ENCODE measurements around the gene DDRGK1. TPM values are rescaled to one million over a fixed set of nuclear protein-coding genes. Genes with fewer than 3 reads are reported as not detected.

The DDRGK1 gene
- total RNA-seq, 2 donors from 2014 or later: 83.6 to 89.3 TPM

DNA sequence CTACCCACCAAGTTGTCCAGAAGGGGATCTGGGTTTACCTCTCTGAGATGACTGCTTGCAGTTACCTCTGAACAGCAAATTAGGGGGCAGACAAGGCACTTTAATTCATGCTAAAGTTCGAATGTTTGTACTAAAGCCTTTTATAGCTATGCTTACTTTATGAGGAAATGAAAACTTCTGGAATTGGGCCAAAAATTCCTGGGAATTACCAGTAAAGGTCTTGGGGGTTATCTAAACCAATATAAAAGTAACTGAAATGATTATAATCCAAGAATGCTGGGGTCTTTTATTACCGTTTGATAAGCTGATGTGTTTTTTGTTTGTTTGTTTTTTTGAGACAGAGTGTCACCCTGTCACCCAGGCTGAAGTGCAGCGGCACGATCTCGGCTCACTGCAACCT is 23.2 kb downstream of the DDRGK1 start:
- Mint-ChIP-seq H3K36me3 (ENCODE audit: insufficient read depth in 2 of 2) (no peaks in the 10 kb centered on the region), H3K4me1 (ENCODE audit: low read depth) (no peaks in the 10 kb centered on the region), H3K4me3 (no peak overlapping the region), H3K27ac (no peak overlapping the region), H3K27me3 (ENCODE audit: low read depth) (no peaks in the 10 kb centered on the region), H3K9me3 (no peaks in the 10 kb centered on the region)
- DNase-seq (no peak), ATAC-seq (replicated peaks in 1 of 2) (no peak)

DNA sequence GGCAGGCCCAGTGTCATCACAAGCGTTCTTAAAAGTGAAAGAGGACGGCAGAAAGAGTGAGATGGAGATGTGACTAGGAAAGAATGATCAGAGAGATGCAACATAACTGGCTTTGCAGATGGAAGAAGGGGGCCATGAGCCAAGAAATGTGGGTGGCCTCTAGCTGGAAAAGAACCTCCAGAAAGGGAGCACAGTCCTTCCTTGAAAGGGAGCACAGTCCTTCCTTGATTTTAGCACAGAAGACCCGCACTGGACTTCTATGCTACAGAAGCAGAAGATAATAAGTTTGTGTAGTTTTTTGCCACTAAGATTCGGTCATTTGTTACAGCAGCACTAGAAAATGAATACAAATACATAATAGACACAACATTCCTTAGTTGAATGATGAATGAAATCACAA is 24.2 kb downstream of the DDRGK1 start:
- ATAC-seq (replicated peaks in 1 of 2): no peak
- H3K27me3 Mint-ChIP-seq (ENCODE audit: low read depth): peaks cover 4% of the 10 kb centered on the region
- no peaks in the 10 kb centered on the region for H3K9me3 Mint-ChIP-seq
- no peak for DNase-seq
- no peaks in the 10 kb centered on the region for H3K4me1 Mint-ChIP-seq (ENCODE audit: low read depth)
- no peak overlapping the region for H3K27ac Mint-ChIP-seq
- no peaks in the 10 kb centered on the region for H3K36me3 Mint-ChIP-seq (ENCODE audit: insufficient read depth in 2 of 2)
- no peak overlapping the region for H3K4me3 Mint-ChIP-seq

DNA sequence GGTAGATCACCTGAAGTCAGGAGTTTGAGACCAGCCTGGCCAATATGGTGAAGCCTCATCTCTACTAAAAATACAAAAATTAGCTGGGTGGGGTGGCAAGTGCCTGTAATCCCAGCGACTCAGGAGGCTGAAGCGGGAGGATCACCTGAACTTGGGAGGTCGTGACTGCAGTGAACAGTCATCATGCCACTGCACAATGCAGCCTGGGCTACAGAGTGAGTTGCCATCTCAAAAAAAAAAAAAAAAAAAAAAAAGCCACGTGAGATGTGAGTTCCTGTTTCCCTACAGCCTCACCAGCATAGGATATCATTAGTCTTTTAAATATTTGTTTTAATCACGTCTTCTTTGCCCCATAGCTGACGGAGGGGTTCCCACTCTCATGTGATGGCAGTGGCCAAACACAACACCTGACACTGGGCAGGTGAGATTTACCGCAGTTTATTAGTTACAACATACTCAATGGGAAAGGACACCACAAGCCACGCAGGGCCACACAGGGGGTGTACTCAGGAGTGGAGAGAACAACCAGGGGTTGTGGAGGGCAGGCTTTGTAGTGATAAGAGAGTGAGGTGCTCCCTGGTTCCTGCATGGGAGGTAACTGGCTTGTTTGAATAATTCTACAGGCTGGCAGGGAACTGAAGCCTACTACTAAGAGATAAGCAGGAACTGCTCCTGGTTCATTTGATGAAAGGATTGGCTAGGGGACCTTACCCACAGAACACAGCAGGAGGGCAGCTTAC is 26.6 kb downstream of the DDRGK1 start:
- H3K36me3 Mint-ChIP-seq (ENCODE audit: insufficient read depth in 2 of 2): no peaks in the 10 kb centered on the region

DNA sequence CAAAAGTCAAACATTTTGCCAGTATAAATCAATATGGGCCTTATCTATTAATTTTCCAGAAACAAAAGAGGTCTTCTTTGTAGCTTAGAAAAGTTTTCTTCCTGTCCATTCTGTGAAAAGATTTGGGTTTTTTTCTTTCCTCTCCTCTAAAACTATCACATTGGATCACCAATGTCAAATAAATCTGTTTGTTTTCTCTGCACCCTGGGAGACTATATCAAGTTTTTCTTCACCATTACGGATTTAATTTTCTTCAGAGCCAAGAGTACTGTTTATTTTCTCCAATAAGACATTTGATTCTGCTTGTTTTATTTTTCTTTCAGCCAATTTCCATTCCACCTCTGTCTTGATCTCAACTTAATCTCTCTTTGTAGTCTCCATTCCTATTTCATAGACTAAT is 29.2 kb downstream of the DDRGK1 start:
- Mint-ChIP-seq H3K27me3 (ENCODE audit: low read depth) (peaks cover 24% of the 10 kb centered on the region), H3K4me1 (ENCODE audit: low read depth) (peaks cover 5% of the 10 kb centered on the region), H3K27ac (no peak overlapping the region), H3K9me3 (no peaks in the 10 kb centered on the region), H3K36me3 (ENCODE audit: insufficient read depth in 2 of 2) (no peaks in the 10 kb centered on the region), H3K4me3 (peak overlapping the region in 1 of 2 donors; percentile 91)
- DNase-seq: no peak
- no peak for ATAC-seq (replicated peaks in 1 of 2)

More for the DNA sequence above, 26.6 kb downstream of the DDRGK1 start:
- Mint-ChIP-seq H3K4me3 (no peak overlapping the region), H3K9me3 (no peaks in the 10 kb centered on the region), H3K4me1 (ENCODE audit: low read depth) (no peaks in the 10 kb centered on the region), H3K27me3 (ENCODE audit: low read depth) (peaks cover 14% of the 10 kb centered on the region), H3K27ac (no peak overlapping the region)
- DNase-seq (no peak), ATAC-seq (replicated peaks in 1 of 2) (no peak)

DNA sequence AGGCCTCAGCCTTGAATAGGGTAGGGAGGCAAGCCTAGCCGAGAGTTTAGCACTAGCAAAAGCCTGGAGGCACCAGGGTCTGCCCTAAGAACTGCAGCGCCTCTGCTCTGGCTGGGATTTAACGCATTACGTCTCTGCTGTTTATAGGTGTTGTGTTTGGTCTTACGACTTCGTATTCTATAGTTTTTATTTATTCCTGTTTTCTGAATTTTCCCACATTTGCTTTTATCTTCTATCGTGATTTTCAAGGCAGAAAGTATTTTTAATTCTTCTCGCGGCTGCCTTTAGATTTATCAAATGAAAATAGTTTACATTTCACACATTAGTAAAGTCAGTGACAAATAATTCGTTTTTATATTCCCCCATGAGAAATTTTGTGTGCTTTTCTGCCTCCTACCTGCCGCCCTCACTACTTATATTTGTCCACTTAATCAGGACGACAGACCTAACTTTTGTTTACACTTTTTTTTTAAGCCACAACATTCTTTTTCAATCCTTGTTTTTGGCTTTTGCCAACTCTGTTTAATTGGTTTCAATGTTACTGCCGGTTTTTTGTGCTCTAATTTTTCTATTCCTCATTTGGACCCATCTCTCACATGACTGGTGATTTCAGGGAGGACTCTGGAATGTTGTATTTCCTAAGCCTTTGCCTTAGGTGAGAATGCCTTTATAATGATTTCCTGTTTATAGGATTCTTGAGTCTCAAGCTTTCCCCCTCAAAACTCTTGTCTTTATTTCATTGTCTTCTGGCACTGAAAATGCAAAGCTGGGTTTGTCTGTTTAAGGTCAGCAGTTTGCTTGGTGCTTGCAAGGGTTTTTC is 29.8 kb downstream of the DDRGK1 start:
- Mint-ChIP-seq H3K27ac (no peak overlapping the region), H3K36me3 (ENCODE audit: insufficient read depth in 2 of 2) (no peaks in the 10 kb centered on the region), H3K27me3 (ENCODE audit: low read depth) (peaks cover 25% of the 10 kb centered on the region), H3K4me1 (ENCODE audit: low read depth) (peaks cover 5% of the 10 kb centered on the region), H3K9me3 (no peaks in the 10 kb centered on the region), H3K4me3 (peak overlapping the region; percentile 91 to 92)
- DNase-seq (no peak), ATAC-seq (replicated peaks in 1 of 2) (no peak)

DNA sequence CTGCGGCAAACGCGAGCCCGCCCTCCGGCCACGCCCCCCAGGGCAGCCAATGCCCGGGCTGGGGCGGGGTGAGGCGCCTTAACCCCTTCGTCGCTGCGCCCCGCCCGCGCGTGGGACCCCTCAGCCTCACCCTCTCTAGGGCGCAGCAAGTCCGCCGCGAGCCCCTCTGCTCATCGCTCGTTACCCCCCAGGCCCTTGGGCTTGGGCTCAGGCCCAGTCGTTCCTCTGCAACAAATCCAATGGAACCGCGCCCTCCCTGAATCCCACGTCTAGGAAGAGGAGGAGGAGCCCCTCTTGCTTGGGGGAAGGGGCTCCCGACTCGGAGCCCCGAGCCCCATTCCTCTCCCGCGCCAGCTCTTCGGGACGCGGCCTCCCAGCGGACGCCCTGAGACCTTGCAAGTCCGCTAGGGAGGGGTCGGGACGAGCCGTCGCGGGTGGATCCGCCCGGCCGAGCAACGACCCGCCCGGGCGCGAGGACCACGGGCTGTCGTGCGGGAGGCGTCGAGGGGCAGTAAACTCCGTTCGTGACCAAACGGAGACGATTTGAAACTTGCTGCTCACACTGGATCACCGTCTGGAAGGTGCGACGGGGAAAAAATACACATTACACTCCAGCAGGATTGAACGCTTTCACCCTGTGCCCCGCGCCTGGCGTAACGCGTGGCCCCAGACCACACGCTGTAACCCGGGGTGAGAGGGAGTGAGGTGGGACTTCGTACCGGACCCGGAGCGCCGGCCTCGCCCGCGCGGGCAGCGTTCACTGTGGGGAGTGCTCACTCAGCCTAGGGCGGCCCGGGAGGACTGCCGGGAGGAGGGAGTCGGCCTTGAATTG is 30.7 kb downstream of the DDRGK1 start:
- ATAC-seq (replicated peaks in 1 of 2) (peak; percentile 93), DNase-seq (peak; percentile 93 to 95)
- Mint-ChIP-seq H3K4me3 (peak overlapping the region; percentile 91 to 92), H3K4me1 (ENCODE audit: low read depth) (peaks cover 5% of the 10 kb centered on the region), H3K36me3 (ENCODE audit: insufficient read depth in 2 of 2) (no peaks in the 10 kb centered on the region), H3K9me3 (no peaks in the 10 kb centered on the region), H3K27ac (no peak overlapping the region), H3K27me3 (ENCODE audit: low read depth) (peaks cover 33% of the 10 kb centered on the region)

DNA sequence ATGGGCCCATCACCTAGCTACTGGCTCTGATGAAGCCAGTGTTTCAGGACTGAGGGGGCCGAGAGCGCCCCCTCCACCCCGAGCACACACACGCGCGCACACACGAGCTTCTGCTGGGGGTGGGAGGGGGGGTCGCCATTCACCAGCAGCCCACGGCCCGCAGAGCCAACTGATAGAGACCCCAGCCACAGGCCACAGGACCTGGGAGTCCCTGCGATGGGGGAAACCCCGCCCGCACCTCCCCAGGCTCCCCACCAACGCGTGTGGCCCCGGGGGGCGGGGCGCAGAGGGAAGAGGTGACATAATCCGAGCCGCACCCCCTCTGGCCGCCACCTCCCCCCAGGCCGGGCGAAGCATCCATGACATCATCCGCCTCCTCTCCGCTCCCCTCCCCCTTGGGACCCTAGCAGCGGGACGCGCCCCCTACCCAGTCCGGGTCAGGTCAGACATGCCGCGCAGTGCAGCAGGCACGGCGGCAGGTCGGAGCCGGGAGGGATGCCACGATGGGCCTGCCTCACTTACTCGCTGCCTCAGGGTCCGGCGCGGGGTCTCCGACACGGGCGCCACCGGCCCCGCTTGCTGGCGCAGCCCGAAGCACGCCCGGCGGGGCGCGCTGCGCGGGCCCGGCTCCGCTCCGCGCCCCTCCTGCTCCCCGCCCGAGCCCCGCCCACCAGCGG is 31.4 kb downstream of the DDRGK1 start, which contains the start of gene LZTS3:
TSS of gene LZTS3 (minus strand) at position 617 of the 677 bp plus-strand sequence. CDS start 6,386 bp downstream, outside the sequence.
- DNase-seq (peak; percentile 81 to 88), ATAC-seq (replicated peaks in 1 of 2) (peak; percentile 77 to 78)
- H3K9me3 Mint-ChIP-seq: no peaks in the 10 kb centered on the region
- H3K4me1 Mint-ChIP-seq (ENCODE audit: low read depth): peaks cover 5% of the 10 kb centered on the region
- H3K27ac Mint-ChIP-seq: no peak within 1 kb of the TSS
- H3K27me3 Mint-ChIP-seq (ENCODE audit: low read depth): peaks cover 39% of the 10 kb centered on the region
- H3K4me3 Mint-ChIP-seq: peak within 1 kb of the TSS; percentile 91 to 92
- H3K36me3 Mint-ChIP-seq (ENCODE audit: insufficient read depth in 2 of 2): no peaks in the 10 kb centered on the region

DNA sequence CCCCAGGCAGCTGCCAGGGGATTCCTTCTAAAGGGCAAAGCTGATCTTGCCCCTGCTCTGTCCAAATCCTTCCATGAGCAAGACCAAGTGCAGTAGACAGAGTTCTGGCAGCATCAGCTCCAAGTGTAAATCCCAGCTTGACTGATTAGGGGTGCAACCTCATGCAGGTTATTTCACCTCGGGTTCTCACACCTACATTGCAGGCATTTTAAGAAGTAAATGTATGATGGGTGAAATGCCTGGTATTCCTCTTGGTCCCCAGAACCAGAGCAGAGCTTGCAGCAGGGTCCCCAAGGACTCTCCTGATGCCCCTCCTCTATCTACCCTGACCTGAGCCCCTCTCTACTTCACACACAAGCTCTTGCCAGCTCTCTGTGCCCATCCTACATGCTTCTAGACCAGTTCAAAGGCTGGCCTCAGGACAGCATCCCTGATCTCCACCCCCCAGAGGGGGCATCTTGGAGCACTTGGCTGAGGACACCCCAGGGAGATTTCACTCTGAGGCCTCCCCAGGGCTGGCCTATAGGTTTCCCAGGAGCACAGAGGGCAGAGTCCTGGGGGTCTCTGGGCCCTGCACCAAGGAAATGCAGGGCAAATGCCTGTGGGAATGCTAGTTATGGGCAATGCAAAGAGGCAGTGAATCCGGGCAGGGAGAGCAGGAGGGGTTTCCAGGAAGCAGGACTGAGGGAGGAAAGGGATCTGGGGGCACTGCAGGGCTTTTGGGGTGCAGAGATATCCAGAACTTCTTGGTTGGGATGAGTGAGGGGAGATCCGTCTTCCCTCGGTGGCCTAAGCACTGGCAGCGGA is 32.2 kb downstream of the DDRGK1 start:
- peaks cover 5% of the 10 kb centered on the region for H3K4me1 Mint-ChIP-seq (ENCODE audit: low read depth)
- H3K27ac Mint-ChIP-seq: no peak overlapping the region
- H3K27me3 Mint-ChIP-seq (ENCODE audit: low read depth): peaks cover 39% of the 10 kb centered on the region
- peak overlapping the region; percentile 78 to 88 for H3K4me3 Mint-ChIP-seq
- ATAC-seq (replicated peaks in 1 of 2) (no peak), DNase-seq (no peak)
- H3K36me3 Mint-ChIP-seq (ENCODE audit: insufficient read depth in 2 of 2): no peaks in the 10 kb centered on the region
- no peaks in the 10 kb centered on the region for H3K9me3 Mint-ChIP-seq

DNA sequence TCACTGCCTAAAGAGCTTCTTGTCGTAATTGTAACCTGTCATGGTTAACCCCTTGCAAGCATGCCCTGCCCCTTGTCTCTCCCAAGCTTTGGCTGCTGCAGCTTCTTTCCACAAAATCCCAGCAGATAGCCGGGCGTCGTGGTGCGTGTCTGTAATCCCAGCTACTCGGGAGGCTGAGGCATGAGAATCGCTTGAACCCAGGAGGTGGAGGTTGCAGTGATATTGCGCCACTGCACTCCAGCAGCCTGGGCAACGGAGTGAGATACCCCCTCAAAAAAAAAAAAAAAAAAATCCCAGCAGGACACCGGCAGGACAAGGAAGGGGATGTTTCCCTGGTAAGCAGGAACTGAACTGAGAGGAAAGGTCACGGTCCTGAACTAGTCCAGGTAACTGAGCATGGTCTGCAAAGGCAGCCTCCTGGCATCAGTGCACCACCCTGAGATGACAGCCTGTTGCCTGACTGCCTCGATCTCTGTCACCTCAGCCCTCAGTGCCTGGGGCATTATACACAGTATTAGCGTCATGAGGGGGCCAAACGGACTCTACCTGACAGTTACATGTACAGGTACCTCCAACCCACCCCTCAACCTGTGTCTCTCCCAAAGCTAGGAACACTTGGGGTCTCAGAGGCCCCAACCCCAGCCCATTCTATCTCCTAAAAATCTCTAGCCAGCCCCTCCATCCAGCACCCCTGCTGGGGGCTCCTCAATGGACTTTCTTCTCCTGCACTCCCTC is 32.9 kb downstream of the DDRGK1 start:
- Mint-ChIP-seq H3K36me3 (ENCODE audit: insufficient read depth in 2 of 2) (no peaks in the 10 kb centered on the region), H3K4me3 (peak overlapping the region in 1 of 2 donors; percentile 23), H3K27me3 (ENCODE audit: low read depth) (peaks cover 39% of the 10 kb centered on the region), H3K27ac (no peak overlapping the region), H3K9me3 (no peaks in the 10 kb centered on the region), H3K4me1 (ENCODE audit: low read depth) (peaks cover 5% of the 10 kb centered on the region)
- DNase-seq (no peak), ATAC-seq (replicated peaks in 1 of 2) (no peak)

DNA sequence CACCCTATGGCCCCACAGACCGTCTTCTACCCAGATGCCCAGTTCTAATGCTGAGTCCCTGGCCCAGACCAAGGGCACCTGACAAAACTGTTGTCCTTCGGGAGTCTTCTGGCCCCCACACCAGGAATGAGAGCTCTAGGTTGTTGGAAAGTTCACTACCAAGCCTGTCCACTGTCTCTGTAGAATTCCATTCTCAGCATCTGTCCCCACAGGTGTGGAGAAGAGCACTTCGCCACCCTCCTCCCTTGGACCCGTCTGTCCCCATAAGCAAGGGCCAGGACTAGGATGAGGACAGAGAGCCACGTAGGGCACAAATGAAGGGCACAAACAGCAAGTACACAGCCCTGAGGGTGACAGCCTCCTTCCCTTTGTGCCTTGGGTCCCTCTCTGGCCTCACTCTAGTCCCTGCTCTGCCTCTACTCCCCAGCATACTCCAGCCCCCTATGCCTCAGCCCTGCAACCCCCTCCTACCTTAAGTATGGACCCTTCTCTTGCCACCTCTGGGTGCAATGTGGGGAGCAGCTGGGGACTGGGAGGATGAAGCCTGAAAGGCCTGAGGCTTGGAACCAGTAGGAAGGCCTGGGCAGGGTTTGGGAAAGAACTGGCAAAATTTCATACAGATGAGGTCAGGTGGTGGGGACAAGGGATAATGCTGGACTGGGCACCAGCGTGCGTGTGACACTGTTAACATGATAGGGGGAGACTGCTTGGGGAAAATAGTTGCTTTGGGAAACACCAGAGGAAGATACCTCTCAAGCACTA is 35.5 kb downstream of the DDRGK1 start:
- Mint-ChIP-seq H3K4me1 (ENCODE audit: low read depth) (peaks cover 5% of the 10 kb centered on the region), H3K4me3 (peak overlapping the region; percentile 10 to 43), H3K9me3 (no peaks in the 10 kb centered on the region), H3K27ac (no peak overlapping the region), H3K36me3 (ENCODE audit: insufficient read depth in 2 of 2) (no peaks in the 10 kb centered on the region), H3K27me3 (ENCODE audit: low read depth) (peaks cover 25% of the 10 kb centered on the region)
- DNase-seq (no peak), ATAC-seq (replicated peaks in 1 of 2) (no peak)

Data from activated T-cell treated with anti-CD3 and anti-CD28 coated beads, Interleukin-2, amount 50 U/mL, for 72 hours (primary cell).